ENCODE data around the gene PPFIBP2. TPM values are rescaled to one million over a fixed set of nuclear protein-coding genes. Genes with fewer than 3 reads are reported as not detected.
"Not testable (repeated sequence)": the region's sequence is repeated elsewhere in the genome, so short reads cannot be mapped to it uniquely, and the experiment has no call there.

Gene PPFIBP2
- polyA plus RNA-seq, 3 donors, result 57.9 to 75.6 (median 61.1) TPM

GRCh38 chr11:7663531-7663930 is 149.7 kb downstream of the PPFIBP2 start:
- not testable (repeated sequence) for DNase-seq

GRCh38 chr11:7664867-7665266 is 151.1 kb downstream of the PPFIBP2 start:
- DNase-seq, result no peak

GRCh38 chr11:7665473-7666291 is 151.9 kb downstream of the PPFIBP2 start:
- peak; percentile 58 for DNase-seq

GRCh38 chr11:7666292-7666866 is 152.6 kb downstream of the PPFIBP2 start:
- no peak for DNase-seq

- no peak for DNase-seq
Measured at GRCh38 chr11:7667460-7667859, 153.7 kb downstream of the PPFIBP2 start.

- no peak for DNase-seq
Measured at GRCh38 chr11:7668464-7668863, 154.7 kb downstream of the PPFIBP2 start.

GRCh38 chr11:7668911-7669310 is 155.1 kb downstream of the PPFIBP2 start:
- no peak for DNase-seq

GRCh38 chr11:7670641-7671040 is 156.8 kb downstream of the PPFIBP2 start:
- DNase-seq, result no peak

GRCh38 chr11:7671347-7672215 is 157.8 kb downstream of the PPFIBP2 start:
- no peak for DNase-seq

GRCh38 chr11:7672276-7672959 is 158.6 kb downstream of the PPFIBP2 start:
- no peak for DNase-seq

- DNase-seq, result peak; percentile 69
Measured at GRCh38 chr11:7672960-7673723, 159.3 kb downstream of the PPFIBP2 start, which contains the start of gene CYB5R2. Gene CYB5R2, minus strand, starts transcription at chr11:7673500. Its CDS starts 675 bp downstream, at chr11:7672825.

- peak; percentile 57 for DNase-seq
Measured at GRCh38 chr11:7673724-7674434, 160.1 kb downstream of the PPFIBP2 start.

GRCh38 chr11:7675631-7676030 is 161.8 kb downstream of the PPFIBP2 start:
- no peak for DNase-seq

GRCh38 chr11:7677071-7677470 is 163.3 kb downstream of the PPFIBP2 start:
- DNase-seq, result no peak

- no peak for DNase-seq
Measured at GRCh38 chr11:7677796-7678201, 164.0 kb downstream of the PPFIBP2 start.

- no peak for DNase-seq
Measured at GRCh38 chr11:7683571-7683970, 169.8 kb downstream of the PPFIBP2 start.

GRCh38 chr11:7686761-7687160 is 173.0 kb downstream of the PPFIBP2 start:
- no peak for DNase-seq

GRCh38 chr11:7687386-7687785 is 173.6 kb downstream of the PPFIBP2 start:
- no peak for DNase-seq

GRCh38 chr11:7688238-7688826 is 174.5 kb downstream of the PPFIBP2 start:
- DNase-seq, result no peak

- DNase-seq, result no peak
Measured at GRCh38 chr11:7689239-7689638, 175.4 kb downstream of the PPFIBP2 start.

Measured in renal pelvis (tissue), 4 donors.